Type B pancreatic cell (in vitro differentiated cells): ENCODE data around the gene PAFAH2. TPM values are rescaled to one million over a fixed set of nuclear protein-coding genes. Genes with fewer than 3 reads are reported as not detected.

Experiments used
- DNase-seq: peaks from one replicate; pipeline ENCODE4 v3.0.0; 2021; ENCODE audit warnings: mixed read lengths; ENCODE audit not compliant: unreplicated experiment; ENCODE audit errors: extremely low spot score
- H3K27ac Mint-ChIP-seq: 2 replicates; pipeline ENCODE4 v1.8.0; 2021; ENCODE audit warnings: mild to moderate bottlenecking, mixed read lengths
- H3K27me3 Mint-ChIP-seq: 2 replicates; pipeline ENCODE4 v1.8.0; 2021; ENCODE audit warnings: mixed read lengths
- H3K36me3 Mint-ChIP-seq: 2 replicates; pipeline ENCODE4 v1.8.0; 2021; ENCODE audit warnings: mixed read lengths
- H3K4me1 Mint-ChIP-seq: one replicate; pipeline ENCODE4 v1.8.0; 2021; ENCODE audit warnings: mixed read lengths; ENCODE audit not compliant: unreplicated experiment
- H3K4me3 Mint-ChIP-seq: 2 replicates; pipeline ENCODE4 v1.8.0; 2021; ENCODE audit warnings: mild to moderate bottlenecking, mixed read lengths
- H3K9me3 Mint-ChIP-seq: 2 replicates; pipeline ENCODE4 v1.8.0; 2021; ENCODE audit warnings: mixed read lengths
- CTCF ChIP-seq: fragments of 200-600 bp; sonication (generic); conservative IDR thresholded peaks from 2 replicates; pipeline ENCODE4 v1.5.0; 2021; ENCODE audit warnings: antibody characterized with exemption, mild to moderate bottlenecking
- total RNA-seq: library from RNA; stranded (reverse); gene quantifications from 2 replicates; pipeline ENCODE4 v1.2.1, GENCODE V29; 2021; ENCODE audit warnings: low replicate concordance

PAFAH2 gene
- total RNA-seq, 1 donor from 2014 or later, result 16.7 TPM

GRCh38 chr1:26016258-26016952 lies 18.5 kb upstream of the PAFAH2 start:
- Mint-ChIP-seq H3K27me3 (no peaks in the 10 kb centered on the region), H3K27ac (no peak overlapping the region), H3K4me1 (peaks cover 23% of the 10 kb centered on the region), H3K4me3 (no peak overlapping the region), H3K9me3 (no peaks in the 10 kb centered on the region), H3K36me3 (no peaks in the 10 kb centered on the region)
- no peak for DNase-seq
- TF ChIP-seq CTCF, result no peak

- DNase-seq, result no peak
- Mint-ChIP-seq H3K27ac (no peak overlapping the region), H3K4me3 (no peak overlapping the region), H3K36me3 (no peaks in the 10 kb centered on the region), H3K4me1 (peaks cover 19% of the 10 kb centered on the region), H3K9me3 (no peaks in the 10 kb centered on the region), H3K27me3 (no peaks in the 10 kb centered on the region)
- TF ChIP-seq CTCF, result no peak
Measured at GRCh38 chr1:26015358-26015757, 17.5 kb upstream of the PAFAH2 start.

- Mint-ChIP-seq H3K27me3 (no peaks in the 10 kb centered on the region), H3K4me3 (no peak overlapping the region), H3K36me3 (no peaks in the 10 kb centered on the region), H3K27ac (no peak overlapping the region), H3K9me3 (no peaks in the 10 kb centered on the region), H3K4me1 (peaks cover 13% of the 10 kb centered on the region)
- DNase-seq, result no peak
- no peak for TF ChIP-seq CTCF
Measured at GRCh38 chr1:26014179-26014578, 16.3 kb upstream of the PAFAH2 start.

GRCh38 chr1:26012864-26013263 lies 15.0 kb upstream of the PAFAH2 start:
- Mint-ChIP-seq H3K36me3 (no peaks in the 10 kb centered on the region), H3K4me1 (peaks cover 5% of the 10 kb centered on the region), H3K9me3 (no peaks in the 10 kb centered on the region), H3K27me3 (no peaks in the 10 kb centered on the region), H3K4me3 (no peak overlapping the region), H3K27ac (no peak overlapping the region)
- TF ChIP-seq CTCF, result no peak
- DNase-seq, result no peak

- Mint-ChIP-seq H3K4me3 (no peak overlapping the region), H3K27me3 (no peaks in the 10 kb centered on the region), H3K36me3 (no peaks in the 10 kb centered on the region), H3K9me3 (no peaks in the 10 kb centered on the region), H3K27ac (no peak overlapping the region), H3K4me1 (peaks cover 5% of the 10 kb centered on the region)
- no peak for TF ChIP-seq CTCF
- DNase-seq, result no peak
Measured at GRCh38 chr1:26010825-26011224, 13.0 kb upstream of the PAFAH2 start.
